Activated CD8-positive, alpha-beta T cell treated with anti-CD3 and anti-CD28 coated beads for 36 hours (primary cell): Measurements from ENCODE around the gene RIC8A. TPM values are rescaled to one million over a fixed set of nuclear protein-coding genes. Genes with fewer than 3 reads are reported as not detected.

Experiments
- ATAC-seq: fragments of 200-7000 bp; cut with Tn5 transposase; one replicate; pipeline ENCODE4 v1.10.0; 2021; ENCODE audit warnings: mild to moderate bottlenecking, moderate library complexity
- CTCF ChIA-PET: fragments of 350-600 bp; sonication (Branson Sonifier 250); formaldehyde crosslinking; loops from one replicate; lab custom pipeline; 2021; ENCODE audit warnings: antibody characterized with exemption; lab: Charles Lee
- POLR2A ChIA-PET: fragments of 350-600 bp; sonication (Branson Sonifier 250); formaldehyde crosslinking; loops from one replicate; lab custom pipeline; 2021; ENCODE audit warnings: antibody characterized with exemption; lab: Charles Lee
- DNase-seq: peaks from one replicate; pipeline ENCODE4 v3.0.0-alpha.2; 2020
- H3K27ac Mint-ChIP-seq: one replicate; pipeline ENCODE4 v1.8.0; 2021; ENCODE audit warnings: mild to moderate bottlenecking, mixed read lengths
- H3K27me3 Mint-ChIP-seq: one replicate; pipeline ENCODE4 v1.8.0; 2021; ENCODE audit warnings: mixed read lengths
- H3K36me3 Mint-ChIP-seq: one replicate; pipeline ENCODE4 v1.8.0; 2021; ENCODE audit warnings: low read depth, mixed read lengths
- H3K4me1 Mint-ChIP-seq: one replicate; pipeline ENCODE4 v1.8.0; 2021; ENCODE audit warnings: low read depth, mixed read lengths
- H3K4me3 Mint-ChIP-seq: one replicate; pipeline ENCODE4 v1.8.0; 2021; ENCODE audit warnings: mild to moderate bottlenecking, moderate library complexity, mixed read lengths
- H3K9me3 Mint-ChIP-seq: one replicate; pipeline ENCODE4 v1.8.0; 2021; ENCODE audit warnings: mixed read lengths
- intact Hi-C: fragments of 100-400 bp; cut with micrococcal nuclease; formaldehyde crosslinking; loops from one replicate; pipeline ENCODE4 v1.10.0; 2022
- total RNA-seq, 2 experiments: library from RNA; stranded (reverse); gene quantifications; one replicate each; pipeline ENCODE4 v1.2.3, GENCODE V29; 2021
- TF ChIP-seq, protein P1 (sequence below): fragments of 200-600 bp; IDR thresholded peaks from one replicate; pipeline ENCODE4 v1.8.0; 2022; ENCODE audit warnings: antibody characterized with exemption, mild to moderate bottlenecking

Gene RIC8A
- total RNA-seq, 2 experiments from 2014 or later = 96.5 to 108 TPM

- no peak overlapping the region for H3K4me3 Mint-ChIP-seq
- TF ChIP-seq, protein P1, sequence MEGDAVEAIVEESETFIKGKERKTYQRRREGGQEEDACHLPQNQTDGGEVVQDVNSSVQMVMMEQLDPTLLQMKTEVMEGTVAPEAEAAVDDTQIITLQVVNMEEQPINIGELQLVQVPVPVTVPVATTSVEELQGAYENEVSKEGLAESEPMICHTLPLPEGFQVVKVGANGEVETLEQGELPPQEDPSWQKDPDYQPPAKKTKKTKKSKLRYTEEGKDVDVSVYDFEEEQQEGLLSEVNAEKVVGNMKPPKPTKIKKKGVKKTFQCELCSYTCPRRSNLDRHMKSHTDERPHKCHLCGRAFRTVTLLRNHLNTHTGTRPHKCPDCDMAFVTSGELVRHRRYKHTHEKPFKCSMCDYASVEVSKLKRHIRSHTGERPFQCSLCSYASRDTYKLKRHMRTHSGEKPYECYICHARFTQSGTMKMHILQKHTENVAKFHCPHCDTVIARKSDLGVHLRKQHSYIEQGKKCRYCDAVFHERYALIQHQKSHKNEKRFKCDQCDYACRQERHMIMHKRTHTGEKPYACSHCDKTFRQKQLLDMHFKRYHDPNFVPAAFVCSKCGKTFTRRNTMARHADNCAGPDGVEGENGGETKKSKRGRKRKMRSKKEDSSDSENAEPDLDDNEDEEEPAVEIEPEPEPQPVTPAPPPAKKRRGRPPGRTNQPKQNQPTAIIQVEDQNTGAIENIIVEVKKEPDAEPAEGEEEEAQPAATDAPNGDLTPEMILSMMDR = no peak
- H3K9me3 Mint-ChIP-seq = no peaks in the 10 kb centered on the region
- ChIA-PET CTCF (interaction anchor here (2.7 kb wide), 1 partner anchor 28 kb away, joined by 14 read pairs; no protein-coding TSS in a partner anchor), POLR2A (interaction anchor here (1.8 to 2.2 kb wide), 2 partner anchors 10 to 13 kb away, joined by 8 to 9 read pairs; partner anchors contain the start of genes PSMD13 and SIRT3)
- ATAC-seq = no peak
- H3K27me3 Mint-ChIP-seq = no peaks in the 10 kb centered on the region
- H3K27ac Mint-ChIP-seq = no peak overlapping the region
- peaks cover 8% of the 10 kb centered on the region for H3K4me1 Mint-ChIP-seq
- no peak for DNase-seq
- H3K36me3 Mint-ChIP-seq = peaks cover 2% of the 10 kb centered on the region
- intact Hi-C loops = no loop called here
Observed at GRCh38 chr11:223026-223789, 15.7 kb downstream of the RIC8A start.

GRCh38 chr11:223884-224283 is 16.4 kb downstream of the RIC8A start:
- peaks cover 14% of the 10 kb centered on the region for H3K4me1 Mint-ChIP-seq
- ATAC-seq = no peak
- no peak overlapping the region for H3K27ac Mint-ChIP-seq
- intact Hi-C loops = no loop called here
- ChIA-PET CTCF (no interaction called here), POLR2A (interaction anchor here (1.8 kb wide), 1 partner anchor 13 kb away, joined by 8 read pairs; the partner anchor contains the start of genes PSMD13 and SIRT3)
- H3K9me3 Mint-ChIP-seq = no peaks in the 10 kb centered on the region
- H3K4me3 Mint-ChIP-seq = no peak overlapping the region
- H3K27me3 Mint-ChIP-seq = no peaks in the 10 kb centered on the region
- H3K36me3 Mint-ChIP-seq = peaks cover 4% of the 10 kb centered on the region
- DNase-seq = no peak
- TF ChIP-seq, protein P1 = no peak

- TF ChIP-seq, protein P1 = no peak
- ATAC-seq = no peak
- no peak overlapping the region for H3K27ac Mint-ChIP-seq
- intact Hi-C loops = no loop called here
- H3K27me3 Mint-ChIP-seq = no peaks in the 10 kb centered on the region
- H3K9me3 Mint-ChIP-seq = no peaks in the 10 kb centered on the region
- DNase-seq = no peak
- H3K36me3 Mint-ChIP-seq = peaks cover 4% of the 10 kb centered on the region
- CTCF ChIA-PET = no interaction called here
- no peak overlapping the region for H3K4me3 Mint-ChIP-seq
- H3K4me1 Mint-ChIP-seq = peaks cover 14% of the 10 kb centered on the region
- POLR2A ChIA-PET = interaction anchor here (0.8 to 1.8 kb wide), 2 partner anchors 10 to 12 kb away, joined by 3 to 8 read pairs; partner anchors contain the start of genes PSMD13 and SIRT3
Observed at GRCh38 chr11:224424-224823, 16.9 kb downstream of the RIC8A start.

- TF ChIP-seq, protein P1 = no peak
- Mint-ChIP-seq H3K36me3 (peaks cover 4% of the 10 kb centered on the region), H3K4me3 (no peak overlapping the region), H3K9me3 (no peaks in the 10 kb centered on the region), H3K27me3 (no peaks in the 10 kb centered on the region), H3K27ac (peak overlapping the region; percentile 70), H3K4me1 (peaks cover 17% of the 10 kb centered on the region)
- POLR2A ChIA-PET = interaction anchor here (1.2 to 1.3 kb wide), 2 partner anchors 10 to 14 kb away, joined by 4 to 5 read pairs; partner anchors contain the start of gene SIRT3
- DNase-seq (peak; percentile 51), ATAC-seq (peak; percentile 85)
- CTCF ChIA-PET = no interaction called here
- intact Hi-C loops = no loop called here
Observed at GRCh38 chr11:225734-226453, 18.4 kb downstream of the RIC8A start.
